ENCODE results near the gene SLC13A4.
"Not testable (repeated sequence)": the region's sequence is repeated elsewhere in the genome, so short reads cannot be mapped to it uniquely, and the experiment has no call there.

SLC13A4 gene

DNA sequence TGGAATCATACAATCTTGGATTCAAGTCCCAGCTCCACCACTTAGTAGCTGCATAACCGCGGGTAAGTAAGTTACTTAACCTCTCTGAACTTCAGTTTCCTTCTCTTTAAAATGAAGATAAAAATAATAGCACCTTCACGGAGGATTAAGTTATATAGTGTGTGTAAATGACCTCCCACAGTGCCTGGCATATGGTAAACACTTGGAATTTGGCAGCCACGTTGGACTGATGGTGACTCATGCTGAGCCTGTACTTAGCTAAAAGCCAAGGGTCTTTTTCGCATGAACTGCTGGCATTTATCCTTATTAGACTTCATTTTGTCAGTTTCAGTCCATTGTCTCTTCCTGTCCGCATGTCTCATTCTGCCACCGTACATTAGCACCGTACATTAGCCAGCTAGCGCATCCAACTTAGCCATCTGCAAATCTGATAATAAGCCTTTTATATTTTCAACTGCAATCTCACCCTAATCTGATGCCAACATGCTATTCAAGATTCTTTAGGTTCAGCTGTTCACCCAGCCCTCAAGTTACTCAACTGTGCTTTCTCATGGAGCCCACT is 11.2 kb downstream of the SLC13A4 start:
- no peak for DNase-seq

DNA sequence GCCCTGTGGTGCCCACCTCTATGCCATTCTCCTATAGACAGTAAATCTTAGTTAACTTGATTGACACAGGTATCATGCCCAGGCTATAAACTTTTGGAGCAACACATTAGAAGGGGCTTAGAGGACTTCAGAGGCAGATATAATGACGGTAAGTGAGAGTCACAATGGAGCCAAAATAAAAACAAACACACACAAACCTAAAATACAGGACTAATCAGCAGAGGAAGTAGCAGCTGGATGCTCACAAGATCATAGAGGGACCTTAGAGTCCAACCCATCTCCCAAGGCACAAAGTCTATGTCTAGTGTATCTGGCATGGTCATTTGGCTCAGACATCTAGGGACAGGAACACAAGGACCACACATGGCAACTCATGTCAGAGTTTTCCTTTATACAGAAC is 12.3 kb downstream of the SLC13A4 start:
- no peak for DNase-seq

DNA sequence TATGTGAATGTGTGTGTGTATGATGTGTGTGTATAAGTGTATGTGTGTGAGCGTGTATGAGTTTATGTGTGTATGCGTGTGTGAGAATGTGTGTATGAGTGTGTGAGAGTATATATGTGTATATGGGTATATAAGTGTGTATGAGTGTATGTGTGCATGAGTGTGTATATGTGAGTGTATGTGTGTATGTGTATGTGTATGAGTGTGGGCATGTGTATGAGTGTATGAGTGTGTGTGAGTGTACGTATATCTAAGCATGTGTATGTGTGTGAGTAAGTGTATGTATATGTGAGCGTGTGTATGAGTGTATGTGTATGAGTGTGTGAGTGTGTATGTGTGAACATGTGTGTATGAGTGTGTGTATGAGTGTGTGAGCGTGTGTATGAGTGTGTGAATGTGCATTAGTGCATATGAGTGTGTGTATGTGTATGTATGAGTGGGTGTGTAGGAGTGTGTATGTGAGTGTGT is 12.9 kb downstream of the SLC13A4 start:
- no peak for DNase-seq

DNA sequence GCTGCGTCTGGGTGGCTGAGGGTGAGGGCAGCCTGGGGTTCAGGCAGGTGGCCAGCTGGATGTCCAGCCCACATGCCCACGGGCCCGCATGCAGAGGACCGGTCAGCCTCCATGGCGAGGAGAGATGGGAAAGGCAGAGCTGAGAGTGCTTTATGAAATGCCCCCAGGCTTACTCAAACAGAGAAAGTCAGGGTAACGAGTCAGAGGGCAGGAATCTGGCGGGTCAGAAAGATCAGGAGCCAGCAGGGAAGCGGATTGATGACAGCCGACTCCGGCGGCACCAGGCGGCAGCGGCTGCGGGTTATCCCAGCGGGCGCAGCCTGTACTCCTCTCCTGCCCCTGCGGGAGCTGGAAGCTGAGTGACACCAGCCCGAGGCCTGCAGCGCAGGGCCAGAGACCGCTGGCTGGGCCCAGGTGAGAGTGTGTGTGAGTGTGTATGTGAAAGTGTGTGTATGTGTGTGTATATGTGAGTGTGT is 13.4 kb downstream of the SLC13A4 start:
- no peak for DNase-seq

DNA sequence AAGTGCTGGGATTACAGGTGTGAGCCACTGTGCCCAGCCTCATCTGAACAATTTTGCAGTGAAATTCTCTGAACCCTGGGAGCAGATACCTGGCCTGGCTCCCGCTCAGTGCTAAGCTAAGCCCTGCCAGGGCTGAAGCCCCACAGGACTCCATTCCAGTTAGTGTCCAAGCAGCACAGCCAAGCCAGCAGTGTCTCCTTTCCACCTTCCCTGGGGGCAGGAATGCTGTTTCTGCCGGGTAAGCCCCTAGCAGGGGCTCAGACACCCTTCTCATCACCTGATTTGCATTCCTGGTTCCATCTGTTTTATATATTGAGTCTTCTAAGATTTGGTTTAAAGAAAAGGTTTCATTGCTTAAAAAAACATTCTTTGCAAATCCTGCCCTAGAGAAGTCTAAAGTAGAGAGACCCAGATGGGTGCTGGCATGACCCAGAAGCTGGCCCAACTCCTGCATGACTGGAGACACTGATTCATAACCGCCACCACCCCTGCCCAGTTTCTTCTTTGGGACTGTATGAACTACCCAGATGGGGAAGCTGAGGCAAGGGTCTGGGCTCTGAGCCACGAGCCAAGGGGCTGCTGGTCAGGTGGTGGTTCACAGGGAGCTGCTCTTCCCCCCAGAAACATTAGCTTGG is 14.0 kb downstream of the SLC13A4 start:
- no peak for DNase-seq

DNA sequence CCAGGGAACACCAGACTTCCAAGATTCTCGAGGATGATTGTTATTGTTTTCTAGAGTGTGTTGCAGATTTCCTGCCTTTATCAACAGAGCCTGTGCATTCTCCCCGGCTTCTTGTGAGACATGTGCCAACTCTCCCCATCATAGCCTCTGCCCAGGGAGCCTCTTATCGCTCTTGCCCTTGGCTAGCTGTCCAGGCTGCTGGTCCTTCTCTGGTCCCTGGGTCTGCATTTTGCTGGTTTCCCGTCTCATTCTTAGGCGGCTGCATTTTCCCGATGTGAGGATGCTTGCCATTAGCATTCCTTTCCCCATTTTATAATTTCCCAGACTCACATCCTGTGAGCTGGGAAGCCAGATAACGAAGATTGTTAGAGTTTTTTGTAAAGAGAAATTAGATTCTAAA is 15.2 kb downstream of the SLC13A4 start:
- DNase-seq, result no peak

DNA sequence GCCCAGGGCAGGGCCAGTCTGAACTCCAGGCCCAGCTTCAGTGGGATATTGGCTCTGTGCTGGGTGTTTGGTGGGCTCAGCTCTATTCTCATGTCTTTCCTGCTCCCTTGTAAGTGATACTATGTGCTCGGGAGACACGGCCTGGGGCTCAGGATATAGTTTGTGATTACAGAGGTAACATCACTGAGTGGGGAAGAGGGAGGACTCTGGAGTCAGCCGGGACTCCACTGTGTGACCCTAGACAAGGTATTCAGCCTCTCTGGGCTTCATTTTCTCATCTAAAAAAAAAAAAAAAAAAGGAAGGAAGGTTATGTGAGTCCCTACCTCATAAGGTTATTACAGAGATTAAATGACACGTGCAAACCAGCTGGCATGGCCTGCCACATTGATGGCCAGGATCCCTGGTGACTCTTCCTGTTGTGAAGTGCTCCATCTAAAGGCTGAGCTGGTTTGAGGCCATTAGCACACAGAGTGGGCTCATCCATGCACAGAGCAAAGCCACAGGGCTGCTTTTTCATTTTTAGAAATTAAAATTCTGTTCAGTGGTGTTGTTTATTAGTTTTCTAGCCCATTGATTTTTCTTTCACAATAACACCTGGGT is 15.7 kb downstream of the SLC13A4 start:
- DNase-seq, result no peak

DNA sequence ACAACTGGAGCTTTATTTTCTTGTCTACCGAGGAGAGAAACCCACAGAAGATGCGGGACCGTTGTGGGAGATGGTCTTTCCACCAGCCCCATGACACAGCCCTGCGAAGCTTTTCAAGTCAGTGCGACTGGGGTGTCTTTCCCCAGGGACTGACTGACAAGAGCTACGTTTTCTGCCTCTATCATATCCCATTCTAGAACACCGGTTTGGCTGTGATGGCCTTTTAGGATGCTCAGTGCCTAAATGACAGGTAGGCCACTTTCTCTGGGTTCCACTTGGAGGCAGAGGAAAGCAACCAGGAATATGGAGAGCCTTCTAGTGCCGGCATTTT is 16.9 kb downstream of the SLC13A4 start:
- no peak for DNase-seq

DNA sequence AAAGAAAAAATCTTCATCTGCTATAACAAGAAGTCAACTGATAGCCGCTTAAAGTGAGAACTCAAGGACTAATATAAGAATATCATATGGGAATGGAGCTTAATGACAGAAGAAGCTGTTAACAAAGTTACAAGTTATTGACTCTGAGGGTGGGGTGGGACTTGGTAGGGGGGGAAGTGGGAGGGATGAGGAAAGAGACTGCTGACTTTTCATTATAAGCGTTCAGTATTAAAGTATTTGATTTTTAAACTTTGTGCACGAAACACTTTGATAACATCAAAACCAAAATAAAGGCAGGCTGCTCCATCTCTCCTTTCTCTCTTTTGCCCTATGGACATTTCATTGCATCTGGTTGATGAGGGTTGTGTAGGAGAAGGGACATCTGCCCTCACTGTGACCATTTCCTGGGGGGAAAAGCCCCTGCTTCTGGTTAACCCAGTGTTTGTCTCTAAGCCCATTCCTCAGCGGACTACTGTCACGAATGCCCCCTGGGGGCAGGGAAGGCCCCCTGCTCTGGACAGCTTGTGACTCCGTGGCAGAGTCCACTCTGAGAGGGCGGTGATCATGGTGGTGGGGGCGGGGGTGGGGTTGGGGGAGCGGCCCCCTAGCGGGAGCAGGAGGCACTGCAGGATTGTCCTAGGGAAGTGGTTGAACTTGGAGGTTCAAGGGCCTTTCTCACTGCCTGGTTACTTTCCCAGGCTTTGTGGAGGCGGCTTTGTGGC is 17.4 kb downstream of the SLC13A4 start:
- DNase-seq, result no peak

DNA sequence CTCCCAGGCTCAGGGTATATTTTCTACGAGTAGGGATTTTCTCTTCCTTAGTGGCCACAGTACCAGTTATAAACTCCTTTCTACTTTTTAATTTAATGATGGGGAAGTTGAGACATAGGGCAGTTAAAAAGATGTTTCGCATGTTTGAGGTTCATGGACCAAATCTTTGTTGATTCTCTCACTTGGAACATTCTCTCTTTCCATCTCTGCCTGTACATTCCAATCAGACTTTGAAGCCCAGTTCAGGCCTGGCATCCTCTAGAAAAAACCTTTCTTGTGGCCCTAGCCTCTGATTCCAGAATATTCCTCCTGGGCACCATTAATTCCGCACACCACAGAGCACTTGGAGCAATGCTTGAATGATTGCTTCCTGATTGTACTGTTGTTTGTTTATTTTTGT is 18.5 kb downstream of the SLC13A4 start:
- no peak for DNase-seq

DNA sequence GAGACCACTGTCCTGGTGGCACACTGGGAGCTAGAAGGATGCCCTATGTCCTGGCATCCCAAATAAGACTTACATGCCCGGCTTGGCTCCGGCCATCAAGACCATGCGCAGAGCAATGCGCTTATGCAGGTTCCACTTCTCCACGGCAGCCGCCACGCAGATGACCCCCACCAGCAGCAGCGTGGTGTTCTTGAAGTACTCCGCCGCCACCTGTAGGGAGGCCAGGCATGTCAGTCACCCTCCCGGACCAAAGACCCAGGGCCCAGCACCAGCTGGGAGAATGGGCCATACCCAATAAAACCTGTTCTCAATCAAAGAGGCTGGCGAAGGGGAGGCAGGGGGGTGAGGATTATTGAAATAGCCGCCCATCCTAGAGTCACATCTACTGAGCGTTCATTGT is 19.9 kb downstream of the SLC13A4 start:
- no peak for DNase-seq

DNA sequence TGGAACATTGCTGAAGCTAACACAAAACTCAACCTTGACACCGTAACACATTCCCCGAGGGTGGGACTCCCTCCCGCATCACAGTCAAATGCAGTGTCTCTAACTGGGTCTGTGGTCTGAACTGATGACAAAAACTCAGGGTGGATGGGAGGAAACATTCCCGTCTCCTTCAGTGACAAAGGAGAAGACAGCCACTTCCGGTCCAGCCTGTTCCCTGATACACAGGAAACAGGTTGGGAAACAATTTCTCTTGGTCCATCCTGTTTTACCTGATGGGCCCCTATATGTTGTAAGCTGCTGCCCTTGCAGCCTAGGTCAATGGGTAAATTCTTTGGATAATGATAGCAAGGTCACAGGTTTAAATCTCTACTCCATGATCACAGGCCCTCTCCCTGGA is 20.4 kb downstream of the SLC13A4 start:
- DNase-seq, result no peak

DNA sequence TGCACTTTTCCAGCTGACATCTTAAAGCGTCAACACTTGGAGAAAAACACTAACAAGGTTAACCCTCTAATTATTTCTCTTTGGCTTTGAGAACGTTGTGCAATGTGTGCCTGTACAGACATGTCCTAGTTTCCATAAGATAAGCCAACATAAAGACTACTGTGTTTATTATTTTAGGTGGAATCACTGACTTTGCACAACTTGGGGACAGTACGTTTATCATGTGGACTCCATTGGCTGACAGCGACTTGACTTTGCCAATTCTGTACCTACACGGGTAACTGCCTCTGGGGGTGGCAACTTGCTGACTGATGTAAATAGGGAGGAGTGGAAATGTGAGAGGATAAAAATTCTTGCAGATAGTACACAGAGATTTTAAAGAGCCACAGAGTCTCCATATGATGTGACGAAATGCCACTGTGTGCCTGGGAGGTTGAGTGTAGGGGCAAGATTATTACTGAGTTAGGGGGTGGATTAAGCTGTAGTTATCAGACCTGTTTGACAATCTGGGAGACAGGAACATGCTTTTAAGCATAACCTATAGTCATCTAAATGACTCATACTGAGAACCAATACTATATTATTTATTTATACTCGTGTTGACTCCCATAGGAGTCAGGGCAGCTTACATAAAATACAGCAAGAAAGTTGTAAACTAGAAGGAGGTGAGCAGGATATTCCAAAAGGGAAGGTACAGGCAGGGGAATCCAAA is 21.0 kb downstream of the SLC13A4 start:
- DNase-seq, result no peak

DNA sequence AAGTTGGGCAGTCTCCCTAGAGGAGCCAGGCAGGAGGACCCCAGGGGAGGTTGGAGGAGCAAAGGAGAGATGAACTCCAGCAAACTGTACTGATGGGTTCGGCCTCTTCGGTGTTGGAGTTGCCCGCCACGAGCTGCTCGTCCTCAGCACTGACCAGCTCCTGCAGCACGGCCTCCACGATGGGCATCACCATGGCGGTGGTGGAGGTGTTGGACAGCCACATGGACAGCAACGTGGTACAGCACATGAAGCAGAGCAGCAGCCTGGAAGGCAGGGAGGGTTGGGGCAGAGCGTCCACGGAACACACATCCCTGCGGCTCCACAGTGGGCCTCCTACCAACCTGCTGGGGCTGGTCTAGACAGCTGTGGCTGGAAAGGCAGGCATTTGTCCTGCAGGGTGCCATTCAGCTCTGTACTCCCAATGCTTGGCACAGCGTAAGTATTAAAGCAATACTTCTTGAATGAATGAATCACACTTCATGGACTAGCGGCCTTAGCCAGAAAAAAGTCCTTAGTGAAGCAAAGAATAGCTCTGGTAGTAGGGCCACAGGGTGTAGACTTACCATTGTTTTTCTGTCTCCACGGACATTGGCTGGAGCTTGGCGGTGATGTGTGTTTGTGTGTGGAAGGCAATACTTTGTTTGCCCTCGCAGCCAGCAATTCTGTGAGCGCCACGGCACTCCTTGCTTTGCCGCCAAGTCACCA is 21.8 kb downstream of the SLC13A4 start:
- DNase-seq, result no peak

DNA sequence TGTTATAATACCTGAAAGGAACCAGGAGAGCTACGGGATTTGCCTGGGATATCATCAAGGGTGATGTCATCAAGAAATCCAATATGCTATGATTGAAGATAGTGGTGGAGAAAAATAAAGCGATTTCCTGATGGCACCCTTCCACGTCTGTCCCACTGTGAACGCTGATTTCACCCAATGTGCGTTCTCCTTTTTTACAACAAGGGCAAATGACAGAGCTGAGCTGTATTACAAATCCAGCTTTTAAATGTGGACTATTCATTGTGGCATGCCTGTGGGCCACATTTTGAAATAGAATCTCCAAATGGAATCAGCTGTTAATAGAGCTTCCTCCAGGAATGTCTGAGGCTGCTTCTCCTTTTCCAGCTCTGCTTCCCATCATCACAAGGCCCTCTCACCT is 23.3 kb downstream of the SLC13A4 start:
- DNase-seq, result no peak

DNA sequence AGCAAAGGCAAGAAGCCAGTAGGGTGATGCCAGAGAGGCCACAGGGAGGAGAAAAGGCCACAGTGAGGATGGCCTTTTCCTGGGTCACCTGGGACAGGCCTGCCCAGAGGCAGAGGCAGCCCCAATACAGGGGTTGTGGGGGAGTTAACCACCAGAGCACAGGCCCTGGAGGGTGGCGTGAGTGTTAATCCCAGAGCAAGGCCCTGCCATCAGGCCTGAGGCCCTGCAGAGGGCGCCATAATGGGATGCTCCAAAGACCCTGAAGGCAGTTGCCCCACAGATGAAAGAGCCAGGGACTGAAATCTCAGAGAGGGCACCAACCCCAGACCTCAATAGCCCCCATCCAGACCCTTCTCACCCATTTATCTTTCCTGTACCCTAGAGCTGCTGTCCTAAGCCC is 23.9 kb downstream of the SLC13A4 start:
- DNase-seq, result no peak

DNA sequence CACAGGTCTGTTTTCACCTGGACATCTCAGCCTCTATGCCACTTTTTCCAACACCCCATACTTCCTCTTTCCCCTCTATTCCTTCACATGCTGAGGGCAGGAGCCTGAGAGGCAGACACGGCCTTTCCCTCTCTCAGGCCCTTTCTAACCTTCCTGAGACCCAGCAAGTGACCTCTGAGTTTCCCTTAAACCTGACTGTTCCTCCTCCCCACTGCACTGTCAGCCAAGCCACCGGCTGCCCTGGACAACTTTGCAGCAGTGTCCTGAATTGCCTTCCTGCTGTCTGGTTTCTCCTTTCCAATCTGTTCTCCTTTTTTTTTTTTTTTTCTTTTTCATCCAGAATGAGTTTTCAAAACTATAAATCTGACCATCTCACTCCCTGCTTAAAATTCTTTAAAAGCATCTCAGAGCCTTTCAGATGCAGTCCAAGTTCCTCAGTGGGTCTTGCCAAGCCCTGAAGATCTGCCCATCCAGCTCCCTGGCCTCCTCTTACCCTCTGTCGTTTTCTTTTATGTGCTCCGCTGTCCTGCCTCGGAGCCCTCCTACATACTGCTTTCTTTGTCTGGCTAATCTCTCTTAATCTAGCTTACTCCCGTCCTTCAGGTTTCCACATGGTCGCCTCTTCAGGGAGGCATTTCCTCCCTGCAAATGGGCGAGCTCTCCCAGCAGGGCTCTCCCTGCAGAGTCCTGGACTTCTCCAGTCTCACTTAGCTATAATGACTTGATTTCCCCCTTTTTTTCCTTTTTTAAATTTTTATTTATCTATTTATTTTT is 30.5 kb downstream of the SLC13A4 start:
- DNase-seq, result no peak

DNA sequence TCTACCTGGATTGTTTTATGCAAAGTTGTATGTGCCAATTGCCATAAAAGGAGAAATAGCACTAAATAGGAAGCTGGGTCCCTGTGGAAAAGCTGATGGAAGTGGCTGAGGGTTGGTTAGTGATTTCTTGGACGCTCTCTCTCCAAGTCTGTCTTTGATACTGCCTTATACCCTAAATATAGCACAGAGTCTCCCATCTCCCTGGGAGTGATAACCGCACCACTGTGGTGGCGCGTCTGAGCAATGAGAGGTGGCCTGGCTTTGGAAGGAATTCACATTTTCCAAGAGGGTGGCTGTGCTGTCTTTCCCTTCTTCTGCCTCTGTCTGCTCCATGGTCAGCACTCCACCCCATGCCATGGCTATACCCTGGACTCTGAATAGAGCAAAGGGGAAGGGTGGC is 34.4 kb downstream of the SLC13A4 start:
- DNase-seq, result no peak

DNA sequence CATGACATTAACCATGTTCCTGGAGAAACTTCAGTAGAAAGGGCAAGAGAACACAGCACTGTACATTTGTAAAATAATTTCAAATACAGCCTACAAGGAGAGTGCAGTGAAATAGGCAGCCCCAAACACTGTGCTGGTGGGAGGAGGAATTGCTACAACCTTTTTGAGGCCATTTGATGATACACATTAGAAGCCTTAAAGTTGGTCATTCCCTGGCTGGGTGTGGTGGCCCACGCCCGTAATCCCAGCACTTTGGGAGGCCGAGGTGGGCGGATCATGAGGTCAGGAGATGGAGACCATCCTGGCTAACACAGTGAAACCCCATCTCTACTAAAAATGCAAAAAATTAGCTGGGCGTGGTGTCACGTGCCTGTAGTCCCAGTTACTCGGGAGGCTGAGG is 35.4 kb downstream of the SLC13A4 start:
- not testable (repeated sequence) for DNase-seq

DNA sequence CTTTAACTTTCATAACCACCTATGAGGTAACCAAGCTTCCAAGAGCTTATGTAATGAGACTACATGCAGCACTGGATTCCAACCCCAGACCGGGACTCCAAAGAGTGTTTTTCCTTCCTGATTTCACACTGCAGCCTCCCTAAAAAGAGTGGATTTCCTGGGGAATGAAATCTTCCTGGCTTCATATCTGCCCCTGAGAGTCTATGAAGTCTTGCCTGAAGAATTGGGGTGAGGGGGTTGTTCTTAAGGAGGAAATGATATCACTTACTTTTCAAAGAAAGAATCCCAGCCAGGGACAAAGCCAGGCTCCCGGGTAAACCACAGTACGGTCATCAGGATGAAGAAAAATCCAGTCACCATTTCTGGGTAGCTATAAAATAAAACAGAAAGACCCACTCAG is 35.9 kb downstream of the SLC13A4 start:
- no peak for DNase-seq

DNA sequence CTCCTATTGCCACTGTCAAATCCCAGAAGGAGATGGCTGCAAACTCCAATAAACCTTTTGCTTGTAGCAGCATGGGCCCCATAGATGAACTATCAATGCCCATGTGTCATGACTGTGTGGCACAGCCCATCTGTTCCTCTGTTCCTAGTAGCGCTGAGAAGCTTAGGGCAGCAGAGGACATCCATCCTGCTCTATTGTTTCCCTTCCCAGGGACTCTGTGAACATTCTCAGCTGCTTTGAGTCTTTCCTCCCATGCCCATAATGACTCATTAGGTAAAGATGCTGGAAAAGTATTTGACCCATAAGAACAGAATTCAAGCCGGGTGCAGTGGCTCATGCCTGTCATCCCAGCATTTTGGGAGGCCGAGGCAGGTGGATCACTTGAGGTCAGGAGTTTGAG is 37.4 kb downstream of the SLC13A4 start:
- no peak for DNase-seq

DNA sequence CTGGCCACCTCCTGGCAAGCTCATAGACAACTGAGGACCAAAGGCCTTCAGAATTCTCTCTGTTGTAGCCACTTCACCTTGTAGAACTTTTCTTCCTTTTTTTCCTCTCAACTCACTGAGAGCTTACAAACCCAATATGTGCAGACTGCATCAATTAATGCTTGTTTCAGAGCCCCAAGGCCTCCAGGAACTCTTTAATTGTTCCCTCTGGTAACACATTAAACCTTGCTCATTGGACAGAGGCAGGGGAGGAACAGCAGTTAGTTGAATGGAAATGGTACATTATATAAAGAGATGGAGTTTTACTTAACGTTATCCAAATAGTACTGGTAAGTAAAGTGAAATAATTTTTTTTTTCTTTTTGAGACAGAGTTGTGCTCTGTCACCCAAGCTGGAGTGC is 40.5 kb downstream of the SLC13A4 start:
- DNase-seq, result no peak

All from activated CD4-positive, alpha-beta T cell treated with anti-CD3 and anti-CD28 coated beads for 1 hour (primary cell).